Trophoblast cell (in vitro differentiated cells and primary cell): ENCODE data around the gene MFAP2.

Source experiments
- DNase-seq, 2 donors: peaks; one replicate each; pipeline ENCODE4 v3.0.0-alpha.2; 2016
- H2AFZ ChIP-seq: 2 replicates; pipeline ENCODE4 v1.6.1; 2013; ENCODE audit warnings: low read length, moderate library complexity, mild to moderate bottlenecking; ENCODE audit not compliant: insufficient read depth, poor library complexity
- H2AK5ac ChIP-seq: 2 replicates; pipeline ENCODE4 v1.6.1; 2013; ENCODE audit warnings: mild to moderate bottlenecking, low read length
- H2BK120ac ChIP-seq: 2 replicates; pipeline ENCODE4 v1.6.1; 2013; ENCODE audit warnings: low read length, mild to moderate bottlenecking, moderate library complexity; ENCODE audit not compliant: insufficient read depth, poor library complexity
- H2BK12ac ChIP-seq: 2 replicates; pipeline ENCODE4 v1.6.1; 2013; ENCODE audit warnings: mild to moderate bottlenecking, low read length, moderate library complexity
- H2BK5ac ChIP-seq: 2 replicates; pipeline ENCODE4 v1.6.1; 2013; ENCODE audit warnings: low read length, low read depth, moderate library complexity, mild to moderate bottlenecking; ENCODE audit not compliant: poor library complexity
- H3K14ac ChIP-seq: 2 replicates; pipeline ENCODE4 v1.6.1; 2013; ENCODE audit warnings: mild to moderate bottlenecking, low read length
- H3K18ac ChIP-seq: 2 replicates; pipeline ENCODE4 v1.6.1; 2013; ENCODE audit warnings: mild to moderate bottlenecking, low read length
- H3K23ac ChIP-seq: 2 replicates; pipeline ENCODE4 v1.6.1; 2013; ENCODE audit warnings: low read length
- H3K27ac ChIP-seq: 2 replicates; pipeline ENCODE4 v1.5.1; 2013; ENCODE audit warnings: low read depth, mild to moderate bottlenecking, inconsistent platforms, low read length, moderate library complexity
- H3K27me3 ChIP-seq: 2 replicates; pipeline ENCODE4 v1.6.1; 2013; ENCODE audit warnings: inconsistent platforms, mild to moderate bottlenecking, low read length, moderate library complexity; ENCODE audit not compliant: insufficient read depth
- H3K36me3 ChIP-seq, 2 experiments: 1 replicate in 1 of 2; 2 replicates in 1 of 2; pipeline ENCODE4 v1.6.1; 2013; ENCODE audit warnings: low read length in 2 of 2, mild to moderate bottlenecking in 2 of 2, moderate library complexity in 1 of 2; ENCODE audit not compliant: insufficient read depth in 2 of 2, control insufficient read depth in 1 of 2
- H3K4ac ChIP-seq: 2 replicates; pipeline ENCODE4 v1.6.1; 2013; ENCODE audit warnings: low read depth, mild to moderate bottlenecking, low read length, moderate library complexity
- H3K4me1 ChIP-seq, 2 experiments: 1 replicate in 1 of 2; 2 replicates in 1 of 2; pipeline ENCODE4 v1.6.1; 2013; ENCODE audit warnings: low read length in 2 of 2, mild to moderate bottlenecking in 2 of 2, moderate library complexity in 1 of 2; ENCODE audit not compliant: insufficient read depth in 2 of 2, control insufficient read depth in 1 of 2
- H3K4me2 ChIP-seq: 2 replicates; pipeline ENCODE4 v1.6.1; 2013; ENCODE audit warnings: inconsistent platforms, mild to moderate bottlenecking, low read length, moderate library complexity
- H3K4me3 ChIP-seq: 2 replicates; pipeline ENCODE4 v1.5.1; 2013; ENCODE audit warnings: mild to moderate bottlenecking, low read depth, low read length, inconsistent platforms
- H3K79me1 ChIP-seq: one replicate; pipeline ENCODE4 v1.6.1; 2013; ENCODE audit warnings: low read length
- H3K79me2 ChIP-seq: 2 replicates; pipeline ENCODE4 v1.6.1; 2013; ENCODE audit warnings: low read length, mild to moderate bottlenecking; ENCODE audit not compliant: control insufficient read depth, insufficient read depth, poor library complexity
- H3K9ac ChIP-seq: 2 replicates; pipeline ENCODE4 v1.6.1; 2013; ENCODE audit warnings: mild to moderate bottlenecking, low read length
- H3K9me3 ChIP-seq: 2 replicates; pipeline ENCODE4 v1.6.1; 2013; ENCODE audit warnings: low read depth, mild to moderate bottlenecking, control low read depth, inconsistent platforms, low read length; ENCODE audit not compliant: insufficient read depth
- H4K12ac ChIP-seq: 2 replicates; pipeline ENCODE4 v1.6.1; 2013; ENCODE audit warnings: low read depth, mild to moderate bottlenecking, low read length, moderate library complexity
- H4K8ac ChIP-seq: 2 replicates; pipeline ENCODE4 v1.6.1; 2013; ENCODE audit warnings: low read depth, mild to moderate bottlenecking, low read length, moderate library complexity
- H4K91ac ChIP-seq: one replicate; pipeline ENCODE4 v1.6.1; 2013; ENCODE audit warnings: low read depth, mild to moderate bottlenecking, low read length, moderate library complexity
- WGBS: extraction: QIAGEN DNeasy Blood & Tissue Kit; methylation state at CpG from one replicate; pipeline ENCODE4 v1.1.7; 2013; ENCODE audit warnings: missing lambda C conversion rate; ENCODE audit not compliant: insufficient read length, insufficient coverage; ENCODE audit errors: extremely low coverage; 5-methylcytosine and 5-hydroxymethylcytosine counted together

MFAP2 gene

DNA sequence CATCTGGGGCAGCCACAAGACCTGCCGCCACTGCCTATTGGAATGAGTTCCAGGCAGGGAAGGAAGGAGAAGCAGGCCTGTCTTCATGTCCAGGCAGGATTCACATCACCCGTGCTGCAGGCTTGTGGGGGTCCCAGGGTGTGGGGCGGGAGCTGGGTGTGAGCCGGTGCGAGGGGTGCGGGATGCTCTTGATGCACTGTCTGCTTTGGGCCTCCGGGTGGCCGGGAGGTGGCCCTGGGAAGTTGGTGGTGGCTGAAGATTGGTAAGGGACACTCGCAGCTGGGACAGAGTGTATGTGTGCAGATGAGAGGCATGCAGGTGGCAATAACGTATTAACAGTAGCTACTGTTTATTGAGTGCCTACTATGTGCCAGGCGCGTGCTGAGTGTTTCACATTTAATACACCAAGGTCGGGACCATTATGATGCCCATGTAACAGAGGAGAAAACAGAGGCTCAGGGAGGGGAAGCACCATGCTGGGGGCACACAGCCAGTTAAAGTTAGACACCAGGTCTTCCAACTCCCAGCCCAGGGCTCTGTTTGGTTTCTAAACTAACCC lies 55.4 kb downstream of the MFAP2 start:
- H3K4ac ChIP-seq, result no peak overlapping the region
- H3K27ac ChIP-seq, result no peak overlapping the region
- WGBS, result no CpG with 5 or more reads among the region's 13 CpGs

More for the DNA sequence above, 55.4 kb downstream of the MFAP2 start:
- Histone ChIP-seq H3K4me1 (peaks cover 0 to 7% of the 10 kb centered on the region in 2 experiments), H3K79me2 (no peaks in the 10 kb centered on the region), H3K4me3 (no peak overlapping the region), H3K27me3 (no peaks in the 10 kb centered on the region), H3K79me1 (no peaks in the 10 kb centered on the region), H3K18ac (no peak overlapping the region), H3K14ac (no peak overlapping the region), H2AFZ (no peak overlapping the region), H2BK12ac (no peak overlapping the region), H3K4me2 (no peak overlapping the region), H3K9me3 (peaks cover 5% of the 10 kb centered on the region), H4K91ac (no peak overlapping the region), H2AK5ac (no peak overlapping the region), H3K9ac (no peak overlapping the region), H3K36me3 (no peaks in the 10 kb centered on the region), H2BK5ac (no peak overlapping the region), H4K12ac (no peak overlapping the region), H3K23ac (no peak overlapping the region), H4K8ac (no peak overlapping the region), H2BK120ac (no peak overlapping the region)
- DNase-seq, result no peak
